AG09319 (cell line): Measurements from ENCODE around the gene SLC22A6.
"Not testable (repeated sequence)": the region's sequence is repeated elsewhere in the genome, so short reads cannot be mapped to it uniquely, and the experiment has no call there.

Experiments used
- DNase-seq: peaks from one replicate; pipeline ENCODE4 v3.0.0-alpha.2; 2010; ENCODE audit warnings: low read depth; ENCODE audit errors: extremely low read depth
- TF ChIP-seq, protein P1 (sequence below): IDR thresholded peaks from 2 replicates; pipeline ENCODE4 v1.5.1; 2011; ENCODE audit warnings: low read depth, mild to moderate bottlenecking, inconsistent platforms, low read length, moderate library complexity

SLC22A6 gene

DNA sequence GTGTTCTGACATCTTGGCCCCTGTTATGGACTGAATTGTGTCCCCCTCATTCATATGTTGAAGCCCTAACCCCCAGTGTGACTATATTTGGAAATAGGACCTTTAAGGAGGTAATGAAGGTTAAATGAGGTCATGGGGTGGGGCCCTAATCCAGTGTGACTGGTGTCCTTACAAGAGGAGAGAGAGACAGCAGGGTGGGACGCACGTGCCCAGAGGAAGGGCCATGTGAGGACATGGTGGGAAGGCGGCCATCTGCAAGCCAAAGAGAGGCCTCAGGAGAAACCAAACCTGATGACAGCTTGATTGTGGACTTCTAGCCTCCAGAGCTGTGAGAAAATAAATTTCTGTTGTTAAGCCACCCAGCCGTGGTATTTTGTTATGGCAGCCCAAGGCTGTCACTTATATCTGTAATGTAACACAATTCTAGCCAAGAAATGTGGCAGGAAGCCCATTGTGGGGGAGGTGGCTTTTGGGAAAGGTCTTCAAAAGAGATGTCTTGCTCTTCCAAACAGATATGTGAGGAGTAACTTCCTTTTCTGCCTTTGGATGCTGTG is 23.7 kb downstream of the SLC22A6 start:
- DNase-seq = no peak
- TF ChIP-seq, protein P1, sequence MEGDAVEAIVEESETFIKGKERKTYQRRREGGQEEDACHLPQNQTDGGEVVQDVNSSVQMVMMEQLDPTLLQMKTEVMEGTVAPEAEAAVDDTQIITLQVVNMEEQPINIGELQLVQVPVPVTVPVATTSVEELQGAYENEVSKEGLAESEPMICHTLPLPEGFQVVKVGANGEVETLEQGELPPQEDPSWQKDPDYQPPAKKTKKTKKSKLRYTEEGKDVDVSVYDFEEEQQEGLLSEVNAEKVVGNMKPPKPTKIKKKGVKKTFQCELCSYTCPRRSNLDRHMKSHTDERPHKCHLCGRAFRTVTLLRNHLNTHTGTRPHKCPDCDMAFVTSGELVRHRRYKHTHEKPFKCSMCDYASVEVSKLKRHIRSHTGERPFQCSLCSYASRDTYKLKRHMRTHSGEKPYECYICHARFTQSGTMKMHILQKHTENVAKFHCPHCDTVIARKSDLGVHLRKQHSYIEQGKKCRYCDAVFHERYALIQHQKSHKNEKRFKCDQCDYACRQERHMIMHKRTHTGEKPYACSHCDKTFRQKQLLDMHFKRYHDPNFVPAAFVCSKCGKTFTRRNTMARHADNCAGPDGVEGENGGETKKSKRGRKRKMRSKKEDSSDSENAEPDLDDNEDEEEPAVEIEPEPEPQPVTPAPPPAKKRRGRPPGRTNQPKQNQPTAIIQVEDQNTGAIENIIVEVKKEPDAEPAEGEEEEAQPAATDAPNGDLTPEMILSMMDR = no peak

DNA sequence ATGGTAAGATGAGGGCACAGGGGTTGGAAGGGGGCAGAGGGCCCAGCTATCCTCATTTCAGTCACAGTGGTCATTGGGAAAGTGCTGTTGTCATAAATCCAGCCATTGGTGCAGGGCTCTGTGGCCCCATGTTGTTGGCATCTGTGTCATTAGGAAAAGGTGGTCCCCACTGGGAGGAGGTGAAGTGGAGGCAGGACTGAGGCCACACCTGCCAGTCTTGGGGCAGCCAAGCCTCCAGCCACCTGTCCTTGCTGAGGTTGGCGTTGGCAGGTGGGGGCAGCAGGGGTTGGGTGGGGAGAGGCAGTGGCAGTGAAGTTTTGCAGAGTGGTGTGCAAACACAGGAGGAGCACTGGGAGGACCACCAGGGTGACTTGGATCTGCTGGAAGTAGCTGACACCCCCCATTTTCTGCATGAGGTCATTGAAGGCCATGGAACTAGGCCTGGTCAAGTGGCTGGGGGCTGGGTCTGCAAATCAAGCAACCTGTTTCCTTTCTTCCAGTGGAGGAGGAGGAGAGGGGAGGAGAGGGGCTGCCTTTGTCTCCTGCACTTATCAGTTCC is 25.3 kb downstream of the SLC22A6 start:
- TF ChIP-seq, protein P1 = no peak
- no peak for DNase-seq

DNA sequence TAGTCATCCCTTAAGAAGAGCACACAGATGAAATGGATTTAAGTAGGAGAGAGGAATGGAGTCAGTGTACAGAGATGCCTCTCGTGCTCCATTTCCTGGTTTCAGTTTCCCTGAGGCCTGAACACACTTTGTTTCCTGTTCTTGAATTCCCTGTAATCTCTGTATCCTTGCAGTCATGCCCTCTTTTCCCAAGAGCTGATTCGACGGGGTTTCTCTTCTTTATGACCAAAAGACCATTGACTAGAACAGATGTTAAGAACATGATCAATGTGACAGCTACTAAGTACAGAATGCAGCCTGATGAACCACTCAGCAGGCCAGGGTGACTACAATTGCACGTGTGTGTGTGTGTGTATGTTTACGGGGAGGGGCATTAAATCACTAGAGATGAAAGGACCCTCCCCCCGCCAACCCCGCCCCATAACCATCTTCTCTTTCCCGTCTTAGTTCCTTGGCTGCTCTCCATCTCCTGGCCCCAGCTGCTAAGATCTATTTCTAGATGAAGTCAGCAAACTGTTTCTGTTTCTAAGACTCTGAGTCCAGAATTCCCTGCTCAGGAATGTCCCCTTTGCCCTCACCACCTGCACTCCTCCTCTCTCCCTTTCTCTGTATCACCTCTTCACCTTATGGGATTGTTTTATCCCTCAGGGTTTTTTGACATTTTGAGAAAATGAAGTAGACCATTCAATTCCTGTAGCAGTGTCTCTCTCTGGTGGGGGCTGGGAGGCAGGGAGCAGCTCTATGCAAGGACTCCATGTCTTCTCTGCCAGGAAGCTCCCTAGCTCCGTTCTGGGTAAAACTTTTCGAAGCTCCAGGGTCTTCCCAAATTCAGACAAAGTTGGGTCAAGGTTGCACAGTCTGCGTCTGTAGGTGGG is 26.0 kb downstream of the SLC22A6 start:
- no peak for DNase-seq
- TF ChIP-seq, protein P1 = no peak

- TF ChIP-seq, protein P1 = no peak
- DNase-seq = no peak
Measured at GRCh38 chr11:62957147-62957546, 27.6 kb downstream of the SLC22A6 start.

DNA sequence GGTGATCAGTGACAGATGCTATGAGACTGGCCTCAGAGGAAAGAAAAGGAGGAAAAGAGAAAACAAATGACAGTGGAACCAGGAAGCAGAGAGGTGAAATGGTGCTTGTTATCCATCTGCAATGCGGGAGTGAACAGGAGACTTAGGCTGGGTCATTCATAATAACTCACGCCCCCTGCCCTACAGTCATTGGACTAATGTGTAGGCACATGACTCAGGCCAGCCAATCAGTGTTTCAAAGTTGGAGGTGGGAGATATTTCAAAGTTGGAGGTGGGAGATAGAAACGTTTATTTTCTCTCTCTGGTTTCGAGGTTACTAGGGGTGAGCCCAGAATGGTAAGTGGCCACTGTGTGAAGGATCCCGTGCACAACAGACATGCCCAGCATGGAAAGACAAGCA is 30.3 kb downstream of the SLC22A6 start:
- TF ChIP-seq, protein P1 = no peak
- no peak for DNase-seq

DNA sequence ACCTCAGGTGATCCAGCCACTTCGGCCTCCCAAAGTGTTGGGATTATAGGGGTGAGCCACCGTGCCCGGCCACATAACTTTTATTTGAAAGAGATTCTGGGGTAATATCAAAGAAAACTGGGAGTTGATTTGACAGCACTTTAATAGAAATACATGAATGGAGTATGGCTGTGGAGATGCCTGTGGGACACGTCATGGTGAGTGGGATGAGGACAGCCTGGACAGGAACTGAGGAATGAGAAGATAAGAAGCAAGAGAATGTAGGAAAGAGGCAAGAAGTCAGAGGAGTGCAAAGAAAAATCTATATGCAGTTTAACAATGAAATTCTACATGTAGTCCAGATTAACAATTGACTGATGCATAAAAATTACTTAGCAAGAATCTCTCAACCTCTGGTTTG is 31.0 kb downstream of the SLC22A6 start:
- TF ChIP-seq, protein P1 = no peak
- DNase-seq = no peak

DNA sequence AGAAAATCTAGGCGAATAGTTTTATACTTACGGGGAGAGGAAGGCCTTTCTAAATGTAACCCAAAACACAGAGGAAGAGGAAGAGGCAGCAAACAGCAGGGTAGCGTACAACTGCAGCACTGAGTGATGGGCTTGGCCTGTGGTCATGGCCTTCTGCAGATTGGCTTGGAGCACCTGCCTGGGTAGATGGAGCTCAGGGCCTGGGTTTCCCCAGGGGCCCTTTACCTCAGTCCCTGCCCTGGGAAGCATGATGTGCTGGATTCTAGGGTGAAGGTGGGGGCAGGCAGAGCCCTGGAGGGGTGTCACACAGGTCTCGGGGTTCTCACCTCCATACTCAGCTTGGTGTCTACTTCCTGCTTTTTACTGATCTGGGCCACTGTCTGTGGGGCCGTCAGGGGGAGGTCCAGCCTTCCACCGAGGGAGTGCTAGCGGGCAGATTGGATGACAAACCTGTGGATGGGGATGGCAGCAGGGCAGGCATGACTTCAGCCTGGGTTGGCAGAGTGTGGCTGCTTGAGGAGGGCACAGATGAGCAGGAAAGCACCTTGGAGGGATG is 35.9 kb downstream of the SLC22A6 start:
- DNase-seq = no peak
- TF ChIP-seq, protein P1 = no peak

DNA sequence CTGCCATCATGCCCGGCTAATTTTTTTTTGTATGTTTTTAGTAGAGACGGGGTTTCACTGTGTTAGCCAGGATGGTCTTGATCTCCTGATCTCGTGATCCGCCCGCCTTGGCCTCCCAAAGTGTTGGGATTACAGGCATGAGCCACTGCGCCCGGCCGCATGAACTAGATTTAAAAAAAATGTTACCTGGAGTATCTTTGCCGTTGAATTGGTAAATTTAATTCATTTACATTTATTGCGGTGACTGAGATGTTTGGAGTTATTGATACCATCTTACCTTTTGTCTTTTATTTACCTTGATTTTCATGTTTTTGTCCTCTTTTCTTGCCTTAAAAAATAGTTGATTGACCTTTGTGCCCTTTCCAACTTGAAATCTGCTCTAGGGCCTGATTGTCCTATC is 39.2 kb downstream of the SLC22A6 start:
- not testable (repeated sequence) for DNase-seq

GRCh38 chr11:62937528-62937927 is 47.2 kb downstream of the SLC22A6 start:
- DNase-seq = not testable (repeated sequence)
